HL-60 (cell line): ENCODE results near the gene ATE1.

Experiments used
- CTCF ChIP-seq: IDR thresholded peaks from one replicate; pipeline ENCODE4 v1.5.1; 2011; ENCODE audit warnings: low read length, control low read depth, inconsistent platforms; ENCODE audit not compliant: insufficient read depth
- GABPA ChIP-seq: IDR thresholded peaks from 2 replicates; pipeline ENCODE4 v1.6.1; 2012; ENCODE audit warnings: low read depth
- POLR2AphosphoS5 ChIP-seq: IDR thresholded peaks from 2 replicates; pipeline ENCODE4 v1.6.1; 2012; ENCODE audit warnings: low read depth
- REST ChIP-seq: IDR thresholded peaks from 2 replicates; pipeline ENCODE4 v1.6.1; 2012; ENCODE audit warnings: low read depth; ENCODE audit not compliant: insufficient replicate concordance

DNA sequence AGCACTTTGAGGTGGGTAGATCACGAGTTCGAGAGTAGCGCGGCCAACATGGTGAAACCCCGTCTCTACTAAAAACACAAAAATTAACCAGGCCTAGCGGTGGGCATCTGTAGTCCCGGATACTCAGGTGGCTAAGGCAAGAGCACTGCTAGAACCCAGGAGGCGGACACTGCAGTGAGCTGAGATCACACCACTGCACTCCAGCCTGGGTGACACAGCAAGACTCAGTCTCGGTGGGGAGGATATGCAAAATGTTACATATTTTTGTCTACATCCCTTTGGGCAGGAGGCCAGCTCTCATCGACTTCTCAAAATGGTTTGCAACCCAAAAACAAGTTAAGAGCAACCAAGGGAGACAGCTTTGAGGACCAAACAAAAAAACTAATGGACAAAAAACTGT lies 8.2 kb downstream of the ATE1 start:
- TF ChIP-seq CTCF (no peak), REST (no peak), GABPA (no peak), POLR2AphosphoS5 (no peak)
